DLD1 (cell line): ENCODE data around the gene ADA.

Source experiments
- in situ Hi-C: cut with HindIII; loops from 2 replicates; pipeline ENCODE4 v1.10.0; 2017; ENCODE audit warnings: low sequenced_read_pairs

Gene ADA

GRCh38 chr20:44627364-44628010, 24.0 kb downstream of the ADA start:
- in situ Hi-C loops = no loop called here

- in situ Hi-C loops = no loop called here
These were observed 25.2 kb downstream of the ADA start for GRCh38 chr20:44626278-44626677.

- in situ Hi-C loops = no loop called here
These were observed 26.1 kb downstream of the ADA start for GRCh38 chr20:44625361-44625760.

GRCh38 chr20:44624743-44625271, 26.7 kb downstream of the ADA start:
- in situ Hi-C loops = no loop called here

GRCh38 chr20:44624152-44624551, 27.3 kb downstream of the ADA start:
- in situ Hi-C loops = no loop called here

- in situ Hi-C loops = no loop called here
These were observed 28.8 kb downstream of the ADA start for GRCh38 chr20:44622501-44623270.

- in situ Hi-C loops = no loop called here
These were observed 29.6 kb downstream of the ADA start for GRCh38 chr20:44621939-44622338.

GRCh38 chr20:44621325-44621724, 30.2 kb downstream of the ADA start:
- in situ Hi-C loops = no loop called here

GRCh38 chr20:44620030-44620429, 31.5 kb downstream of the ADA start:
- in situ Hi-C loops = no loop called here

- in situ Hi-C loops = loop anchor here (5.0 kb wide), 1 partner anchor 237 kb away; no protein-coding TSS in a partner anchor
These were observed 32.2 kb downstream of the ADA start for GRCh38 chr20:44619294-44619693.

GRCh38 chr20:44618318-44618731, 33.2 kb downstream of the ADA start:
- in situ Hi-C loops = loop anchor here (5.0 kb wide), 1 partner anchor 236 kb away; no protein-coding TSS in a partner anchor

- in situ Hi-C loops = loop anchor here (5.0 kb wide), 1 partner anchor 234 kb away; no protein-coding TSS in a partner anchor
These were observed 34.9 kb downstream of the ADA start for GRCh38 chr20:44616604-44616964.

GRCh38 chr20:44615876-44616603, 35.5 kb downstream of the ADA start:
- in situ Hi-C loops = loop anchor here (5.0 kb wide), 1 partner anchor 234 kb away; no protein-coding TSS in a partner anchor

- in situ Hi-C loops = loop anchor here (5.0 kb wide), 1 partner anchor 233 kb away; no protein-coding TSS in a partner anchor
These were observed 36.2 kb downstream of the ADA start for GRCh38 chr20:44615169-44615791.

GRCh38 chr20:44614525-44614924, 37.0 kb downstream of the ADA start:
- in situ Hi-C loops = no loop called here

GRCh38 chr20:44613575-44613974, 37.9 kb downstream of the ADA start:
- in situ Hi-C loops = no loop called here

GRCh38 chr20:44610313-44610962, 41.1 kb downstream of the ADA start:
- in situ Hi-C loops = no loop called here

- in situ Hi-C loops = no loop called here
These were observed 41.8 kb downstream of the ADA start for GRCh38 chr20:44609516-44610312.

- in situ Hi-C loops = no loop called here
These were observed 42.4 kb downstream of the ADA start for GRCh38 chr20:44609006-44609515.
